Progenitor cell of endocrine pancreas (in vitro differentiated cells): ENCODE measurements around the gene CDH11. TPM values are rescaled to one million over a fixed set of nuclear protein-coding genes. Genes with fewer than 3 reads are reported as not detected.

Source experiments
- DNase-seq: peaks from one replicate; pipeline ENCODE4 v3.0.0; 2021; ENCODE audit warnings: low spot score; ENCODE audit not compliant: unreplicated experiment
- H3K27ac Mint-ChIP-seq: 2 replicates; pipeline ENCODE4 v1.8.0; 2021; ENCODE audit warnings: mild to moderate bottlenecking, moderate library complexity, mixed read lengths
- H3K27me3 Mint-ChIP-seq: 2 replicates; pipeline ENCODE4 v1.8.0; 2021; ENCODE audit warnings: mixed read lengths
- H3K36me3 Mint-ChIP-seq: 2 replicates; pipeline ENCODE4 v1.8.0; 2022; ENCODE audit warnings: mixed read lengths; ENCODE audit not compliant: insufficient read depth
- H3K4me1 Mint-ChIP-seq: 2 replicates; pipeline ENCODE4 v1.8.0; 2021; ENCODE audit warnings: low read depth, mixed read lengths
- H3K4me3 Mint-ChIP-seq: 2 replicates; pipeline ENCODE4 v1.8.0; 2021; ENCODE audit warnings: low read depth, mild to moderate bottlenecking, moderate library complexity, mixed read lengths
- H3K9me3 Mint-ChIP-seq: 2 replicates; pipeline ENCODE4 v1.8.0; 2021; ENCODE audit warnings: low read depth, mixed read lengths
- total RNA-seq: library from RNA; stranded (reverse); gene quantifications from 2 replicates; pipeline ENCODE4 v1.2.1, GENCODE V29; 2021
- TF ChIP-seq, protein P1 (sequence below): fragments of 200-600 bp; sonication (generic); IDR thresholded peaks from one replicate; pipeline ENCODE4 v1.5.0; 2021; ENCODE audit warnings: antibody characterized with exemption, mild to moderate bottlenecking; ENCODE audit not compliant: unreplicated experiment

Gene CDH11
- total RNA-seq, 1 donor from 2014 or later = 6.0 TPM

DNA sequence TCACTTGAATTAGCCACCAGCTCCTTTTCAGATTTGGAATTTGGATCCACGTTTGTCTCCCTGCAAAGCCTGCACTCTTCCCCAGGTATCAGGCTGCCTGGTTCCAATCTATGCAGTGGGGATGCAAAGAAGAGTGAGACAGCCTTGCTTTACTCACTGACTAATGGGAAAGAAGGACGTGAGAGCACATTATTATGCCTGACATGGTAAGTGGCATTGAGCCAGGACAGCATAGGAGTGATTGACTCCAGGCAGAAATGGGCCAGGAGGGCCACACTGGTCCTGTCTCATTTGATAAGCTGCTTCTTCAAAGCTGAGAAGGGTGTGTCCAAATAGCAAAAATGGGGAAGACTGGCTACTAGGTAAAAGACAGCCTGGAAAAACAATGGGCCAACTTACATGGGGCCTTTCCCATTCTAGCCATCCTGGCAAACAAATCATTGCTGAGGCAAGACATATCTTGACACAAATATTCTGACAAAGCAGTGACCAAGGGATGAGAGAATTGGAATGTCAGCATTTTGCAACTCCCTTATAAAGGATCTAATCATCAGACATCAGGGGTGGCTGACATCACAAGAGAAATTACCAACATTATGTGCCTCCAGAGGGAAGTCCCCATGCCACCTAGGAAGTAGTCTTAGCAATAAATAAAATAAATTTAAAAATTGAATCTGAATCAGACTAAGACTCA is 38.6 kb downstream of the CDH11 start:
- no peaks in the 10 kb centered on the region for H3K27me3 Mint-ChIP-seq
- TF ChIP-seq, protein P1, sequence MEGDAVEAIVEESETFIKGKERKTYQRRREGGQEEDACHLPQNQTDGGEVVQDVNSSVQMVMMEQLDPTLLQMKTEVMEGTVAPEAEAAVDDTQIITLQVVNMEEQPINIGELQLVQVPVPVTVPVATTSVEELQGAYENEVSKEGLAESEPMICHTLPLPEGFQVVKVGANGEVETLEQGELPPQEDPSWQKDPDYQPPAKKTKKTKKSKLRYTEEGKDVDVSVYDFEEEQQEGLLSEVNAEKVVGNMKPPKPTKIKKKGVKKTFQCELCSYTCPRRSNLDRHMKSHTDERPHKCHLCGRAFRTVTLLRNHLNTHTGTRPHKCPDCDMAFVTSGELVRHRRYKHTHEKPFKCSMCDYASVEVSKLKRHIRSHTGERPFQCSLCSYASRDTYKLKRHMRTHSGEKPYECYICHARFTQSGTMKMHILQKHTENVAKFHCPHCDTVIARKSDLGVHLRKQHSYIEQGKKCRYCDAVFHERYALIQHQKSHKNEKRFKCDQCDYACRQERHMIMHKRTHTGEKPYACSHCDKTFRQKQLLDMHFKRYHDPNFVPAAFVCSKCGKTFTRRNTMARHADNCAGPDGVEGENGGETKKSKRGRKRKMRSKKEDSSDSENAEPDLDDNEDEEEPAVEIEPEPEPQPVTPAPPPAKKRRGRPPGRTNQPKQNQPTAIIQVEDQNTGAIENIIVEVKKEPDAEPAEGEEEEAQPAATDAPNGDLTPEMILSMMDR = no peak
- H3K36me3 Mint-ChIP-seq = no peaks in the 10 kb centered on the region
- H3K9me3 Mint-ChIP-seq = no peaks in the 10 kb centered on the region
- no peak overlapping the region for H3K27ac Mint-ChIP-seq
- no peak overlapping the region for H3K4me3 Mint-ChIP-seq
- H3K4me1 Mint-ChIP-seq = no peaks in the 10 kb centered on the region
- no peak for DNase-seq

DNA sequence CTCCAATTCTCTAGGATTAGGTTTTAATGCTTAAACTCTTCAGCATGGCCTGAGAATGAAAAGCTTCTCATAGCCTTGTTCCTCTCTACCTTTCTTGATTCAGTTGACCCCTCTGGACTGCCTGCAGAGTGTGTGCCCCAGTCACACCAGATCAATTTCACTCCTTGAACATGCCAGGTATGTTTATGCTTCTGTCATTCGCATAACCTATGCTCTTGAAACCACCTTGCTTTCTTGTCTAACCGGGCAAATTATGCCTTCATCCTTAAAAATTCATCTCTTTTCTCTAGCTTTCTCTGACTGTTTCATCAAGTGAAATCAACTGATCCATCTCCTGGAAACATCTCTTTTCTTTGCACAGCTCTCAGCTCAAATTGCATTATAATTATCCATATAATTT is 42.3 kb downstream of the CDH11 start:
- no peak overlapping the region for H3K4me3 Mint-ChIP-seq
- no peaks in the 10 kb centered on the region for H3K9me3 Mint-ChIP-seq
- no peak overlapping the region for H3K27ac Mint-ChIP-seq
- DNase-seq = no peak
- TF ChIP-seq, protein P1 = no peak
- H3K36me3 Mint-ChIP-seq = no peaks in the 10 kb centered on the region
- no peaks in the 10 kb centered on the region for H3K4me1 Mint-ChIP-seq
- peaks cover 2% of the 10 kb centered on the region for H3K27me3 Mint-ChIP-seq

DNA sequence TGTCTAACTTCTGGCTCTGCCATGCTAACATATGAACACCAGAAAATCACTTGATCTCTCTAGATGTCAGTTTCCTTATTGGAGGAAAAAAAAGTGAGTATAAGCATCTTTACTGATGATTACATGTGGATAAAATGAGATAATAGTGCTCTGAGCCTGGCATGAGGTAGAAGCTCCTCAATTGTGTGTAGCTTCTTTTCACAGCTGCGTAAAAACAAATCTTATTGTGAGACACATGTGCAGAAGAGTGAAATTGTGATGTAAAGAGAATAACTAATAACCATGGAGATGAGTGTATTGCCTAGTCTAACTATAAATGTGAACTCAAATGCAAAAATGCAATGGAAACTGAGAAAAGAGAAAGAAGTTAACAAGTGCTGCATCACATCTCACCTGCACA is 44.7 kb downstream of the CDH11 start:
- peaks cover 2% of the 10 kb centered on the region for H3K27me3 Mint-ChIP-seq
- TF ChIP-seq, protein P1 = no peak
- no peak overlapping the region for H3K4me3 Mint-ChIP-seq
- no peaks in the 10 kb centered on the region for H3K4me1 Mint-ChIP-seq
- H3K36me3 Mint-ChIP-seq = no peaks in the 10 kb centered on the region
- H3K27ac Mint-ChIP-seq = no peak overlapping the region
- no peak for DNase-seq
- no peaks in the 10 kb centered on the region for H3K9me3 Mint-ChIP-seq

DNA sequence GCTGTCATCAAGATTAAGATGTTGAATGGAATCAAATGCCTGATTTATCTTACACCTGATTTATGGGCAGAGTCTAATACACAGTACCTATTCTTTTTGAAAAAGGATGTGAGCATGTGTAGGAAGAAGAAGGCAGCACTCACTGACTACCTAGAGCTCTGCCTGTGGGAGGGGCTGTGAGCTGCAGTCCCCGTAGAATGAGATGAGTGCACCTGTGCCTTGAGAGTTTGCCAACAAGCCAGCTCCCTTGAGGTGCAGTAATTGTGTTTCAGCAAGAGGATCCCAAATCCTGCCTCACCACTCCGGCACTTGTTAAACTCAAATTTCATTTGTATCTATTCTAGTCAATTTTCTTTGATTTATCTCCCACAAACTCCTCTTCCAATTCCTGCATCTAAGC is 46.0 kb downstream of the CDH11 start:
- H3K27ac Mint-ChIP-seq = no peak overlapping the region

DNA sequence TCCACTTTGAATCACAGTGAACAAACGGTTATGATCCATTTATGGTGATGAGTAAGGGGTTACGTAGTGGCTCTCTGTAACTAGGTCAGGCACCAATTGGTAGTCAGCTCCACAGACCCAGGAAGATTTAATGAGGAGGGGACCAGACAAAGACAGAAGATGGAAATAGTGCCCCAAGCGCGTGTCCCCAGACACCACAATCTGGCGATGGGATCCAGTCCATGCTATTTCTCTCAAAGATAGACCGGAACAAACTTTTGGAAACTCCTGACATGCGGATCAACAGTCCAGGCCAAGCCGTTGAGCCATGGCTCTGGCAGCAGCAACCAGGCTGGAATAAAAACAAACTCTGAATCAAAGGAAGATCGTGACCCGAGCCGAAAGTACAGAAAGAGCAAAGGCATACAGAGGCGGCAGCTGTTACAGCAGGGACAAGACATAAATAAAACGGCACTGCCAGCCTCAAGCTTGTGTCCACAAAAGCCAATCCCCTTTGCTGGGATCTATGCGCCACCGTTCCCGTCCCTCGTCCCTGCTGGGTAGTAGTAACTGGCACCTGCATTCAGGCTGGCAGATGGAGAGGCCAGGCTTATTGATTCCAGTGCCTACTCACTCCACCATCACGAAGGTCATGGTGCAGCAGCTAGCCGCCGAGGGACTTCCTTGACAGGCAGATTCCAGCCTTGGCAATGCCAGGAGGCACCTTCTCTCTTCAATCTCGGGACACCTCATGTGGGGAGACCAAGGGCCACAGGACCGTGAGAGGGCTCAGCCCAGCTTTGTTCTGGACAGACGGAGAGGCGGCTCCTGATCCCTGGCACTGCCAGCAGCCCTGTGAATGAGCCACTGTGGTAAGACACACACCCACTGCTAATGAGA is 50.2 kb downstream of the CDH11 start:
- H3K27ac Mint-ChIP-seq = no peak overlapping the region
- H3K4me3 Mint-ChIP-seq = no peak overlapping the region

More for the DNA sequence above, 46.0 kb downstream of the CDH11 start:
- peaks cover 6% of the 10 kb centered on the region for H3K27me3 Mint-ChIP-seq
- H3K9me3 Mint-ChIP-seq = no peaks in the 10 kb centered on the region
- H3K4me1 Mint-ChIP-seq = no peaks in the 10 kb centered on the region
- TF ChIP-seq, protein P1 = no peak
- no peak overlapping the region for H3K4me3 Mint-ChIP-seq
- no peaks in the 10 kb centered on the region for H3K36me3 Mint-ChIP-seq
- no peak for DNase-seq

More for the DNA sequence above, 50.2 kb downstream of the CDH11 start:
- H3K36me3 Mint-ChIP-seq = no peaks in the 10 kb centered on the region
- TF ChIP-seq, protein P1 = no peak
- H3K27me3 Mint-ChIP-seq = peaks cover 18% of the 10 kb centered on the region
- peaks cover 3% of the 10 kb centered on the region for H3K4me1 Mint-ChIP-seq
- DNase-seq = no peak
- no peaks in the 10 kb centered on the region for H3K9me3 Mint-ChIP-seq
